GM10266 (cell line): ENCODE results near the gene ENO4.

Source experiments
- DNase-seq: peaks from one replicate; pipeline ENCODE4 v3.0.0; 2012; ENCODE audit errors: extremely low spot score
- TF ChIP-seq, protein P1 (sequence below): IDR thresholded peaks from 2 replicates; pipeline ENCODE4 v1.5.1; 2012; ENCODE audit warnings: mild to moderate bottlenecking, low read depth; ENCODE audit not compliant: control insufficient read depth, insufficient read depth; ENCODE audit errors: missing control alignments

Gene ENO4

DNA sequence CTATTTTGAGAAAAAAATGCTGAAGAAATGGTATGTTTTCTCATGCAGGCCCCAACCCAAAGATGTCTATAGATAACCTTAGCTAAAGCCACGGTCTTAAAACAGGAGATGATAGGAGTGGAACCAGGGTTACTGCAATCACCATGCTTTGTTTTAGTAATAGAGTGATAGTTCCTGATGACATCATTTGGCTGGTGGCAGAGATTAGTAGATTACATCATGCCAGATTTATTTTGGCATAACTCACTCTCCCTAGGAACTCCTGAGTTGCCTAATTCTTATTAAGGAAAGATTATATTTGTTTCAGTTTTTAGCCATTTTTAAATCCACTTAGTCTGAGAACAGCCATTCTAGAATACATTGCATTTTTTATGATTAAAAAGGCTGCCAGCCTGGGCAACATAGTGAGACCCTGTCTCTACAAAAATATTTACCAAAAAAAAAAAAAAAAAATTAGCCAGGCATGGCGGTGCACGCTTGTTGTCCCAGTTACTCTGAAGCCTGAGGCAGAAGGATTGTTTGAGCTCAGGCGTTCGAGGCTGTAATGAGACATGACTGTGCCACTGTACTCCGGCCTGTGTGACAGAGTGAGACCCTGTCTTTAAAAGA, 17.8 kb downstream of the ENO4 start:
- TF ChIP-seq, protein P1, sequence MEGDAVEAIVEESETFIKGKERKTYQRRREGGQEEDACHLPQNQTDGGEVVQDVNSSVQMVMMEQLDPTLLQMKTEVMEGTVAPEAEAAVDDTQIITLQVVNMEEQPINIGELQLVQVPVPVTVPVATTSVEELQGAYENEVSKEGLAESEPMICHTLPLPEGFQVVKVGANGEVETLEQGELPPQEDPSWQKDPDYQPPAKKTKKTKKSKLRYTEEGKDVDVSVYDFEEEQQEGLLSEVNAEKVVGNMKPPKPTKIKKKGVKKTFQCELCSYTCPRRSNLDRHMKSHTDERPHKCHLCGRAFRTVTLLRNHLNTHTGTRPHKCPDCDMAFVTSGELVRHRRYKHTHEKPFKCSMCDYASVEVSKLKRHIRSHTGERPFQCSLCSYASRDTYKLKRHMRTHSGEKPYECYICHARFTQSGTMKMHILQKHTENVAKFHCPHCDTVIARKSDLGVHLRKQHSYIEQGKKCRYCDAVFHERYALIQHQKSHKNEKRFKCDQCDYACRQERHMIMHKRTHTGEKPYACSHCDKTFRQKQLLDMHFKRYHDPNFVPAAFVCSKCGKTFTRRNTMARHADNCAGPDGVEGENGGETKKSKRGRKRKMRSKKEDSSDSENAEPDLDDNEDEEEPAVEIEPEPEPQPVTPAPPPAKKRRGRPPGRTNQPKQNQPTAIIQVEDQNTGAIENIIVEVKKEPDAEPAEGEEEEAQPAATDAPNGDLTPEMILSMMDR, result no peak
- DNase-seq, result no peak

DNA sequence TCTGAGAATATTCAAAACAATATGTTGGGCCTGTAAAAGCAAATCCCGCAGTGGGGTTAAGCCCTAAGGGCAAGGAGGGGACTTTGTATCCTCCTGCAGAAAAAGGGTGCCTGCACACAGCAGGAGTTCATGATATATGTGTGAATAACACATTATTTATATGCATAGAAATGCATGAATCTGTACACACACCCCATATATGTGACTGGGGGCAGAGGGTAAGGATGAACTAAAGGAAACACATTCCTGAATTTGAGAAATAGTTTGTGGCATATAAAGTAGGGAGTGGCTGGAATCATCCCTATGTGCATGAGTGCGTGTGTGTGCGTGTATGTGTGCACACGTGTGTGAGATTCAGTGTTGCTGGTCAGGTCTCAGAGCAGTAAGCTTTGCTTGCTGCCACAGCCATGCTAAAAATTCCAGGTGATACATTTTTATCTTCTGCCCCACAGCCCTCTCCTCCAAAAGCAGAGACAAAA, 18.9 kb downstream of the ENO4 start:
- DNase-seq, result no peak
- TF ChIP-seq, protein P1, result no peak

DNA sequence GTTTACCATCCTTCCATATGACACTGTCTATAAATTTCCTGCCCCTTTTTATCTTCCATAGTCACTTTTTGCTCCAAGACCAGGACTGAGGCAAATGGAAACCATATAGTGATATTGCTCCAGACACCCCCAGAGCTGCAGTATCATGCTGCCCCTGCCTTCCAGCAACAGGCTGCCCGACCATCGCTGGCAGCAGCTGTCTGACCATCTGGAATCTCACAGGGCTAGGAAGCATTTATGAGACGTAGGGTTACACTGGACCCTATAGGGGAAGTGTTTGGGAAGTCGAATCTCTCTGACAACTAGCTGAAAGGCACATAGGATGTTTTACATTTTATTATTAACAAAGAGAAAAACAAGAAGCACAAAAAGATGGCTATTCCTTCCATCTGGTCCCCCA, 19.4 kb downstream of the ENO4 start:
- TF ChIP-seq, protein P1, result no peak
- no peak for DNase-seq

DNA sequence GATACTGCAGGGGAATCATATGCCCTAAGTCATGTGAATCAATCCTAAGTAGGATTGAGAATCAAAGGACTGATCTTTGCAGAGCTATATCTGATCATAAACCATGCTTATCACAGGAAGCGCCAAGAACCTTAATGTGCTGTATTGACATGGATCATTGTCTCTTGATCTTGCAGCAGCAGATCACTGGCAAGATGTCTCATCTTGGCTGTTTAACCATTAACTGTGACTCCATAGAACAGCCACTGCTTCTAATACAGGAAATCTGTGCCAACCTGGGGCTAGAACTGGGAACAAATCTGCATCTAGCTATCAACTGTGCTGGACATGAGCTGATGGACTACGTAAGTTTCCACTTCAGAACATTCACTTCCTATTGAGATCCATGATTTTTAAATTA, 21.6 kb downstream of the ENO4 start:
- DNase-seq, result no peak
- TF ChIP-seq, protein P1, result no peak

DNA sequence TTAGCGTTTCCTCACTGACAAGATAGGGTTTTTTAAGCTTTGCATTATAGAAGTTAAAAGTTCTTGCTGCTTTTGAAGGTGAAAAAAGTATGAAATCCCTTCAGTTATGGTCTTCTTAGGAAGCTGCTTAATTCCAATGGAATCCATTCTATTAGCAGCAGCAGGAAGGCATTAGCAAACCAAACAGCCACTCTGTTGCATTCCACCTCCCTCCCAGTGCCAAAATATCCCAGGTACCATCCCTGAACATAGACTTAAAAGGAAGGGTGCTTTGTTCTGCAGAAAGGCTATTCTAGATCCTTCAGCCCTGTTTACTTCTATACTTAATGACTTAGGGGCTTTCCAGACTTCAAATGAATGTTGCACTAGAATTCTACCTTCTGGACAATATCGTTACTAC, 23.8 kb downstream of the ENO4 start:
- TF ChIP-seq, protein P1, result no peak
- DNase-seq, result no peak

DNA sequence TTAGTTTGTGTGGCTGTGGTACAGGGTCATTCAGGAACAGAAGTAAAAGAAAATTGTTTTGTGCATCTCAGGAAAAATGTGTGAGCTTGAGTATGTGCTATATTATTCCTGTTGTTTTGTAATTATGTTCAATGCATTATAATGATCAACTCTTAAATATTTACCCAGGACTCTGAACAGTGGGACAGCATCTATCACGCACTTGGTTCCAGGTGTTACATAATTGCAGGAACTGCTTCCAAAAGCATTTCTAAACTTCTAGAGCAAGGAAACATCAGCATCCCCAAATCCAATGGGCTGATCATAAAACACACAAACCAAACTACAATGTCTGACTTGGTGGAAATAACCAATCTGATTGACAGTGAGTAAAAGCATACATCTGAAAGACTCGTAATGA, 26.6 kb downstream of the ENO4 start:
- no peak for DNase-seq
- TF ChIP-seq, protein P1, result no peak

DNA sequence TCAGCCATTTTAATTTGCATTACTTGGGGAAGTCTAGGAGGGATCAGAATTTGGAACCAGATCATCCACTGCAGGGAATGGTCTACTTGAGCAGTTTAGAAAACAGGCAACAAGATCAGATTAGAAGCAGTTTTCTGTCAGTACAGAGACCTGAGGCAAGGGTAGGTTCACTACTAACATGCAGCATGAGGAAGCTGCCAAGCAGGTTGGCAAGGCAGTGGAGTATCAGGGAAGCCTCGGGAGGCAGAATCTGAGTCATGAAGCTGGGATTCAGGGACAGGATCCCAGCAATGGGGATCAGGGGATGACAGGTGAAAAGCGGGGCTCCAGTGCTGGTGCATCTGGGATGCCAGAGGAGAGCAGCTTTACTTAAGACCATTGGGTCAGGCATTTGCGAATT, 28.1 kb downstream of the ENO4 start:
- DNase-seq, result no peak
- TF ChIP-seq, protein P1, result no peak
